GM13977 (cell line): ENCODE results near the gene WWOX.

Source experiments
- DNase-seq: peaks from one replicate; pipeline ENCODE4 v3.0.0; 2012; ENCODE audit warnings: low spot score
- in situ Hi-C: fragments of 300-500 bp; cut with MboI; formaldehyde crosslinking; loops from one replicate; pipeline ENCODE4 v1.12.0; 2022; ENCODE audit warnings: low sequenced_read_pairs, low pct_unique_long_range_greater_than_20kb, mixed read lengths, inconsistent platforms; ENCODE audit not compliant: unreplicated experiment
- TF ChIP-seq, protein P1 (sequence below): IDR thresholded peaks from 2 replicates; pipeline ENCODE4 v1.5.1; 2012; ENCODE audit warnings: mild to moderate bottlenecking, control low read depth; ENCODE audit not compliant: insufficient read depth; ENCODE audit errors: extremely low read depth, missing control alignments

The WWOX gene

DNA sequence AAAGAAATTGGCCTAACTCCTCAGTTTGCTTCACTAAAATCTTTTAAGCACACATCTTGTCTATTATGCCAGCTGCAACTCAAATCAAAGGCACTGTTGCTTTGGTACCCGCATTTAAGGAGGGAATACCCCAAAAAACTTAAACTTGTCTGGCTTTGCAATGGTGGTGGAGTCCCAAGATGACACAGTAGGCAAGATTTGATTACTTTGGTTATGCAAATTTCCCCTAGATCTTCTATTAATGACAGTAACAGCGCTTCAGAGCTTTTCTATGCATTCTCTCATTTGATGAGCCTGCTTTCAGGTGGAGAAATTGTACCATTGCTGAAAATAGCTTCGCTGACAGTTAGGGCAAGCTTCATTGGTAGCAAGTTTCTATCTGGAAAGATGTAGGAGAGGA lies 27.2 kb downstream of the WWOX start:
- in situ Hi-C loops: loop anchor here (10.0 kb wide), 1 partner anchor 108 kb away; no protein-coding TSS in a partner anchor
- no peak for DNase-seq
- TF ChIP-seq, protein P1, sequence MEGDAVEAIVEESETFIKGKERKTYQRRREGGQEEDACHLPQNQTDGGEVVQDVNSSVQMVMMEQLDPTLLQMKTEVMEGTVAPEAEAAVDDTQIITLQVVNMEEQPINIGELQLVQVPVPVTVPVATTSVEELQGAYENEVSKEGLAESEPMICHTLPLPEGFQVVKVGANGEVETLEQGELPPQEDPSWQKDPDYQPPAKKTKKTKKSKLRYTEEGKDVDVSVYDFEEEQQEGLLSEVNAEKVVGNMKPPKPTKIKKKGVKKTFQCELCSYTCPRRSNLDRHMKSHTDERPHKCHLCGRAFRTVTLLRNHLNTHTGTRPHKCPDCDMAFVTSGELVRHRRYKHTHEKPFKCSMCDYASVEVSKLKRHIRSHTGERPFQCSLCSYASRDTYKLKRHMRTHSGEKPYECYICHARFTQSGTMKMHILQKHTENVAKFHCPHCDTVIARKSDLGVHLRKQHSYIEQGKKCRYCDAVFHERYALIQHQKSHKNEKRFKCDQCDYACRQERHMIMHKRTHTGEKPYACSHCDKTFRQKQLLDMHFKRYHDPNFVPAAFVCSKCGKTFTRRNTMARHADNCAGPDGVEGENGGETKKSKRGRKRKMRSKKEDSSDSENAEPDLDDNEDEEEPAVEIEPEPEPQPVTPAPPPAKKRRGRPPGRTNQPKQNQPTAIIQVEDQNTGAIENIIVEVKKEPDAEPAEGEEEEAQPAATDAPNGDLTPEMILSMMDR: no peak

DNA sequence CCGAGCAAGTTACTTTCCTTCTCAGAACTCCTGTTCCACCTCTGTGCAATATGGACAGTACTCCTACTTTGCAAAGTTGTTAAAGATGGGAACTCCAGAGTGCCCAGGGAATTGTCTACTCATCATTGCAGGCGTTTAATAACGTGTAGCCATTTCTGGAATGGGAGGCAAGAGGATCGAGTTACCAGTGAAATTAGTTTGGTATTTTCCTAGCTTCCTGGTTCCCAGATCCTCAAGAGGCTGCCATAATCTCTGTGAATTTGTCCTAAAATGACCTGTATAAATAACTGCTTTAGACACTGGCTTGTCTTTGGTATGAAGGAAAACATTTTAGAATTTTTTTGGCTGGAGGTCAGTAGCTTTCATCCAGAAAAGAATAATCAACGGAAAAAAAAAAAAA lies 27.7 kb downstream of the WWOX start:
- TF ChIP-seq, protein P1: no peak
- in situ Hi-C loops: loop anchor here (10.0 kb wide), 1 partner anchor 108 kb away; no protein-coding TSS in a partner anchor
- DNase-seq: no peak

GRCh38 chr16:78128913-78129312 lies 29.5 kb downstream of the WWOX start:
- TF ChIP-seq, protein P1: no peak
- in situ Hi-C loops: loop anchor here (10.0 kb wide), 1 partner anchor 106 kb away; no protein-coding TSS in a partner anchor
- DNase-seq: no peak

- DNase-seq: no peak
- in situ Hi-C loops: loop anchor here (10.0 kb wide), 1 partner anchor 105 kb away; no protein-coding TSS in a partner anchor
- TF ChIP-seq, protein P1: no peak
Observed at GRCh38 chr16:78129349-78129748, 29.9 kb downstream of the WWOX start.

GRCh38 chr16:78130083-78130608 lies 30.7 kb downstream of the WWOX start:
- TF ChIP-seq, protein P1: no peak
- no peak for DNase-seq
- in situ Hi-C loops: no loop called here

GRCh38 chr16:78130950-78131349 lies 31.5 kb downstream of the WWOX start:
- no peak for DNase-seq
- in situ Hi-C loops: no loop called here
- TF ChIP-seq, protein P1: no peak

DNA sequence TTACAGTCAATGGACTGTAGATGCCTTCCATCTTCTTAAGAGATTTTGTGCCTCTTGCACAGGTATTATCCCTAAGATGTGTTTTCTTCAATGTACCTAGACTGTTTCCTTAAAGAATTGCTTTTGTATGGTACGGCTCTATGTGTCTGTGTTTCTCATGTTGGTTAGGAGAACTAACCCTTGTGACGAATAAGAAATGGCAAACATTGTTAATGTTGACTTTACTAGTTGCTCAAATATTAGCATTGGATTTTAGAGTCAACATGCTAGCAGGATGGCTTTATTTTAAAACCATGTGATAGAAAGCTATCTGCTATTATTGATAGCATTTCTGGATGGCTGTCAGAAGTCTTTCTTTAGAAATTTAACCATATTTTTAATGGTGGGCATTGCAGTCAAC lies 34.5 kb downstream of the WWOX start:
- TF ChIP-seq, protein P1: no peak
- DNase-seq: no peak
- in situ Hi-C loops: no loop called here
